NCI-H226 (cell line): ENCODE data around the gene SCYGR4.
"Not testable (repeated sequence)": the region's sequence is repeated elsewhere in the genome, so short reads cannot be mapped to it uniquely, and the experiment has no call there.

Experiments used
- DNase-seq: peaks from one replicate; pipeline ENCODE4 v3.0.0-alpha.2; 2015

The SCYGR4 gene

GRCh38 chr2:227614740-227615139 lies 2.6 kb upstream of the SCYGR4 start, which contains the start of gene SCYGR3:
Gene SCYGR3, minus strand, starts transcription at chr2:227614840. Its CDS starts 0 bp downstream, at chr2:227614840.
- DNase-seq = no peak

GRCh38 chr2:227615181-227615580 lies 2.1 kb upstream of the SCYGR4 start:
- no peak for DNase-seq

DNA sequence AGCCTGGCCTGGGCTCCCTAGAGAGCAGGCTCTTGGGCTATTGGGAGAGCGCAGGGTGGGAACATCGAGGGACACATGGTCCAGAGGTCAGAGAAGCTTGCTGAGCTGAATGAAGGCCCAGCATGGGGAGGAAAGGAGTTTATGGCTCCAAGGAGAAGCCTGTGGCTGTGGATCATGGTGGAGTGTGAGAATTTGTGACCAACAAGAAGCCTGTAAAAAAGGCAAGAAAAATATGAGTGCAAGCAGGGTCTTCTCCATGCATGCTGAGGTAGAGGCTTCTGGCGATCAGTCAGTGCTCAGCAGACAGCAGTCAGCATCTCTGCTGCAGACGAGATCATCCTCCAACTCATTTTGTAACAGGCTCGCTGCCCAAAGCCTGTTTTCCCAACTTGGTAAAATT lies 1.4 kb upstream of the SCYGR4 start:
- no peak for DNase-seq

- DNase-seq = no peak
Observed at GRCh38 chr2:227616631-227617030, 667 bp upstream of the SCYGR4 start.

- peak; percentile 51 for DNase-seq
Observed at GRCh38 chr2:227623226-227623625, 5.9 kb downstream of the SCYGR4 start.

- no peak for DNase-seq
Observed at GRCh38 chr2:227625420-227625819, 8.1 kb downstream of the SCYGR4 start.

DNA sequence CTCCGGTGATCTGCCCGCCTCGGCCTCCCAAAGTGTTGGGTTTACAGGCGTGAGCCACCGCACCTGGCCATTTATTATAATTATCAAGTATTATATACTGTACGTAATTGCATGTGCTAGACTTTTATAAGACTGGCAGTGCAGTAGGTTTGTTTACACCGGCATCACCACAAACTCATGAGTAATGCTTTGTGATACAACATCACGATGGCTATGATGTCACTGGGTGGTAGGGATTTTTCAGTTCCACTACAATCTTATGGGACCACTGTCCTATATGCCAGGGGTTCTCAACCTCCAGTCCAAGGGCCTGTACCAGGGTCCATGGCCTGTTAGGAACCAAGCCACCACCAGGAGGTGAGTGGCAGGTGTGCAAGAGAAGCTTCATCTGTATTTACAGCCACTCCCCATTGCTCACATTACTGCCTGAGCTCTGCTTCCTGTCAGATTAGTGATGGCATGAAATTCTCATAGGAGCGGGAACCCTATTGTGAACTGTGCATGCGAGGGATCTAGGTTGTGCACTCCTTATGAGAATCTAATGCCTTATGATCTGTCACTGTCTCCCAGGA lies 9.4 kb downstream of the SCYGR4 start:
- DNase-seq = no peak

- DNase-seq = no peak
Observed at GRCh38 chr2:227627769-227628168, 10.5 kb downstream of the SCYGR4 start.

DNA sequence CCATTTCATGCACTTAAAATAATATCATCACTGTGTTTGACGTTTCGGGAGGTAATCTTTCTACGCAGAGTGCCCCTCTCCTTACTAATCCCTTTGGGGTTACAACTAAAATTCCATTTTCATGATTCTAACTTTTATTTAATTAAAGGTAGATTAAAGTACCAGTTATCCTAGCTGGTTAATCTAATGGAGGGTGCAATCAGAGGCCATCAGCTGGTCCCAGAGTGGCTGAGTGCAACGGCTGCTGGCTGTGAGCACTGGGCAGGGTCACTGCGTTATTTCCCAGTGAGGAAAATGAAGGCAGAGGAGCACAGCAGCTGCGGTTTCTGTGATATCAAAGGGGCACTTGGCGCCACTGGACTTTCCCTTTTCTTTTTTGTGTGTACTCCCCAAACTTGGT lies 12.1 kb downstream of the SCYGR4 start:
- DNase-seq = no peak

- DNase-seq = no peak
Observed at GRCh38 chr2:227630322-227630721, 13.0 kb downstream of the SCYGR4 start.

- no peak for DNase-seq
Observed at GRCh38 chr2:227632827-227633226, 15.5 kb downstream of the SCYGR4 start.

GRCh38 chr2:227634201-227634600 lies 16.9 kb downstream of the SCYGR4 start:
- no peak for DNase-seq

DNA sequence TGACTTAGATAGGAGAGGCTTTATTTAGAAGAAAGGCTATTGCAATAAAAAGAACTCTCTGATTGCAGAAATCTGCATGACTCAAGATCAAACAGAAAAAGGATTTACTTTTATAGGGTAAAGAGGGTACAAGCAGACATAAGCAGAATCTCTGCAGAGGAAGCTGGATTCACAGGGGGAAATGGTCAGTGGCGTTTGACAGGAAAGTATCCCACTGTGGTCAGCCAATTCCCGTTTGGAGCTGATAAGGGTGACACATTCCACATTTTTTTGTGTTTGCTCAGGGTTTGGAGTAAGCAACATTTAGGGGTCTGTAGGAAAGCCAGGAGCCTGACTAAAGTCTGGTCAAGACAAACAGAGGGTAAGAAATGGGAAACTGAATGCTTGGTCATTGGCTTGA lies 25.4 kb downstream of the SCYGR4 start:
- DNase-seq = no peak

DNA sequence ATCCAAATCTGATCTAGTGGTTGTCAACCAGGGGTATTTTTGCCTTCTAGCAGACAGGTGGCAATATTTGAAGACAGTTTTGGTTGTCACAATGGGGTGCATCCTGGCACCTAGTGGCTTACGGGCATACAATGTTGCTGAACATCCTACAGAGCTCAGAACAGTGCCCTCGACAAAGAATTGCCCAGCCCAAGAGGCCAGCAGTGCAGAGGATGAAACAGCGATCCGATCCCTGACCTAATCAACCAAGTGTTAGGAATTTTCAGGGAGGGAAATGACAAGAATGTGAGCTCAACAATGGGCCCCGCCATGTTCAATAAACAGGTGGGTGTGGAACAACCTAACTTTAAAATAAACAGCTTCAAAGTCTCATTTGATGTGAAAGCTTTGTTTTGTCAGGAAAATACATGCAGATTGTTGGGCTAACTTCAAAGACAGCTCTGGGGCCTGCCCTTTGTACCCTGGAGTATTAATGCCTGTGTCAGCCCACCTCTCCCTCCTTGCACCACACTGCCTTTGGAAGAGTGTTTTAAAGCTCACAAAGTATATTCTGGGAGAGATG lies 26.8 kb downstream of the SCYGR4 start:
- no peak for DNase-seq

DNA sequence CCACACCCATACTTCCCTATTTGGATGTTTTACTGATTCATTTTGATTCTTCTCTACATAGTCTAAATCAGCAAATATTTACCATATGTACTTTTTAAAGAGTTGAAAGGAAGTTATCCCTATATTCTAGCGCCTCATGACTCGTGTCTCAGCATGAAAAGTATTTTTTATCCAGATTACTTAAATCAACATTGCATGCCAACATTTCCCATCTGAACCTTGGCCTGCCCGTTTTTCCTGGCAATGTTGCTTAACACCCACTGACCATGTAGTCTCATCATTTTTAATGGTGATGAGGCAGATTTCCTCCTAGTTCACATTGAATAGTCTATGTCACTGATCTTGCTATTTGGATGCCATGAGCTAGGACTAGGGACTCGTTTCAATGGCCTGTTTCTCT lies 36.1 kb downstream of the SCYGR4 start:
- DNase-seq = peak; percentile 48

DNA sequence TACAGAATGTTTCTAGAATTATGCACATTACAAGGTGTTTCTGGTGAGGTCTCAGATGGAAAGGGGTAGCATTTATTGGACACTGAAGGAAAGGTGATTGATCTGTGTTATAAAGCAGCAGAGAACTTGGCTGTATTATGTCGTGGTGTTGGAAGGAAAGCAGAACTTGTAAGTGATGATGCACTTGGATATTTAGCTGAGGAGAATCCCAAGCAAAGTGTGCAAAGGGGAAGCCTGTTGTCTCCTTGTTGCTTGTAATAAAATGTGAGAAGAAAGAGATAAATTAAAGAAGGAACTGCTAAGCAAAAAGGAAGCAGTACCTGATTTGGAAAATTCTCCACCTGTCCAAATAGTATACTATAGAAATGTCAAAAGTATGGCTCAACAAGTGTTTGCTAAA lies 37.1 kb downstream of the SCYGR4 start:
- no peak for DNase-seq

DNA sequence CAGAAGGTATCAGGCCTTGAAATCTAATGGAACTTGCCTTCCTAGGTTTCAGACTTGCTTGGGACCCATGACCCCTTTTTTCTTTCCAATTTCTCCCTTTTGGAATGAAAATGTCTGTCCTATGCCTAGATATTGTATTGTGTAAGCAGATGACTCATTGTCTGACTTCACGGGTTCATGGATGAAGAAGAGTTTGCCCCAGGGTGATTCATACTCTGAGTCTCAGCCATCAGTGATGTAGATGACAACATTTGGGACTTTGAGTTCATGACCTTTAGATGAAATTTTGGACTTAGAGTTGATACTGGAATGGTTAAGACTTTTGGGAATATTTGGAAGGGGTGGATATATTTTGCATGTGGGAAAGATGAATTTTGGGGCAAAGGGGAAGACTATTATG lies 38.2 kb downstream of the SCYGR4 start:
- peak; percentile 80 for DNase-seq

DNA sequence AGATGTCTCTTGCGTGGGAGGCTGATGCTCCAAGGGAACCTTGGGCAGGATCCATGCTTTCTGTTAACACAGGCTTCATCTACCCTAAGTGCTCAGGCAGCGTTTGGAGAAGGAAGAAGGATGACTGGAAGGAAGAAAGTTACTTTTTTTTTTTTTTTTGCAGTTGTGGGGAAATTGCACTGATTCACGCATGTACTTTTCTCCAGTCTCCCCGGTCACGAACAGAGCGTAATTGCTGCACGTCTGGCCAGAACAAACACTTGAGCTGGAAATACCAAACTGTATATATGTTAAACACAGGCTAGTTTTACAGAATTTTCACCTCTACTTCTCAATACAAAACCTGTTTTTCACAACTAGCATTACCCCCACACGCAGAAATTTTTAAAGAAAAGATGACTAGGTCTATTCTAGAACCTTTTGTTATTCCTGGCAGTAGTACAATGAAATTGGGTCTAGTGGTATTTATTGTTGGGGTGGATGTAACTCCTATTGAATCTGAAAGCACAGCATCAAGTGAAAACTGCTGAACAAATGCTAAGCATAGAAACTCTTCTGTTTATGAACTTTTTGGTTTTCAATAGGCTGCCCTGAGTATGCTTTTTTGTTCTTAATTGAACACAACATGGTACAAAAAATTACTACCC lies 40.0 kb downstream of the SCYGR4 start:
- no peak for DNase-seq

GRCh38 chr2:227661025-227661649 lies 43.8 kb downstream of the SCYGR4 start:
- DNase-seq = no peak

GRCh38 chr2:227661827-227662226 lies 44.5 kb downstream of the SCYGR4 start:
- no peak for DNase-seq

DNA sequence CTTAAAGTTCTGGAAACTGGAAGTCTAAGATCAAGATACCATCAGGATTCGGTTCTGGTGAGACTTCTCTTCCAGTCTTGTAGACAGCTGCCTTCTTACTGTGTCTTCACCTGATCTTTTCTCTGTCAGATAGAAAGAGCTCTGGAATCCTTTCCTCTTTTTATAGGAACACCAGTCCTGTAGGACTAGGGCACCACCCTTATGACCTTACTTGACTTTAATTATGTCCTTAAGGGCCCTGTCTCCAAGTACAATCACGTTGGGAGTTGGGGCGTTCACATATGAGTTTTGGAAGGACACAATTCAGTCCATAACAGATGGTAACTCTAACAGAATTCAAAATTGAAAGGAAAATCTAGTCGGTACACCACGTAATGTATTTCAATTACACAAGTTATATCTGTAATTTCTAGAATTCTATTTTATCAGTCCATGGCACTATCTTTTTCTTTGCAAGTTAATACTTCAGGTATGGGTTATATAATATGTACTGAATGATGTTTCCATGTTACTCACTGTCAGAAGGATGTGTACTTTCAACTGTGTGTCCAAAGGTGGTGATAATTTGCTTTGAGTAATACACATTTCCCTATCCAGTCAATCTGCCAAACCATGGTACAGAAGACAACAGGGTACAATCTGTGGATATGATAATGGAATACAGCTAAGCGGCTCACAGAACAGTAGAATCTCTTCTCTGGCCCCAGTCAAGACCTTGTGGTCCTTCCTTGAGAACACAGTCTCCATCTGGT lies 48.1 kb downstream of the SCYGR4 start:
- no peak for DNase-seq

- not testable (repeated sequence) for DNase-seq
Observed at GRCh38 chr2:227666631-227667170, 49.4 kb downstream of the SCYGR4 start, which contains the start of gene SCYGR5. Gene SCYGR5, plus strand, starts transcription at chr2:227666804. Its CDS starts 0 bp downstream, at chr2:227666804.
